Measurements from ENCODE around the gene B4GALT1. TPM values are rescaled to one million over a fixed set of nuclear protein-coding genes. Genes with fewer than 3 reads are reported as not detected.

B4GALT1 gene
- total RNA-seq, 2 experiments from 2014 or later, result 41.2 to 41.4 TPM

DNA sequence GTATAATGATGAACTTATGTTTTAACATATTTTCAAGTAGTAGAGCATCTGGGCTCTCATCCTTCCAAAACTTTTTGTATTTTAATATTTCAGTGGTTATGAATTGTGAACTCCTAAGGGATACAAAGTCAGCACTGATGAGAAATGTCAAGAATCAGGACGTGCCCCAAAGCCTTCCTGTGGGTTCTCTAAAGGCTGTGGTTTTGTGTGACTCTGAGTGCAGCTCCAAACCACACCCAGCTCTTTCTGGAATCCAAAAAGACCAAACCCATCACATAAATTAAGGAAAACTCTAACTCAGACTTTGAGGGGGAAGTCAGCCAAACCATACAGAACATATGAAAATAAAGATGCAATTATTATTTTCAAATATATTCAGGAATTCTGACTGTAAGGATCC lies 49.8 kb downstream of the B4GALT1 start:
- TF ChIP-seq, protein P1, sequence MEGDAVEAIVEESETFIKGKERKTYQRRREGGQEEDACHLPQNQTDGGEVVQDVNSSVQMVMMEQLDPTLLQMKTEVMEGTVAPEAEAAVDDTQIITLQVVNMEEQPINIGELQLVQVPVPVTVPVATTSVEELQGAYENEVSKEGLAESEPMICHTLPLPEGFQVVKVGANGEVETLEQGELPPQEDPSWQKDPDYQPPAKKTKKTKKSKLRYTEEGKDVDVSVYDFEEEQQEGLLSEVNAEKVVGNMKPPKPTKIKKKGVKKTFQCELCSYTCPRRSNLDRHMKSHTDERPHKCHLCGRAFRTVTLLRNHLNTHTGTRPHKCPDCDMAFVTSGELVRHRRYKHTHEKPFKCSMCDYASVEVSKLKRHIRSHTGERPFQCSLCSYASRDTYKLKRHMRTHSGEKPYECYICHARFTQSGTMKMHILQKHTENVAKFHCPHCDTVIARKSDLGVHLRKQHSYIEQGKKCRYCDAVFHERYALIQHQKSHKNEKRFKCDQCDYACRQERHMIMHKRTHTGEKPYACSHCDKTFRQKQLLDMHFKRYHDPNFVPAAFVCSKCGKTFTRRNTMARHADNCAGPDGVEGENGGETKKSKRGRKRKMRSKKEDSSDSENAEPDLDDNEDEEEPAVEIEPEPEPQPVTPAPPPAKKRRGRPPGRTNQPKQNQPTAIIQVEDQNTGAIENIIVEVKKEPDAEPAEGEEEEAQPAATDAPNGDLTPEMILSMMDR (IDR thresholded peaks at IDR 0.05), result no peak
- Mint-ChIP-seq H3K4me3 (no peak overlapping the region), H3K9me3 (no peaks in the 10 kb centered on the region), H3K36me3 (ENCODE audit: low read depth) (peaks cover 21% of the 10 kb centered on the region), H3K4me1 (ENCODE audit: low read depth) (peaks cover 22% of the 10 kb centered on the region), H3K27me3 (no peaks in the 10 kb centered on the region), H3K27ac (peak overlapping the region; percentile 67)
- intact Hi-C loops (cut with micrococcal nuclease), result loop anchor here (10.0 kb wide), 1 partner anchor 47 kb away; the partner anchor contains the start of gene B4GALT1
- POLR2A ChIA-PET, result no interaction called here
- ATAC-seq (peak; percentile 30), DNase-seq (no peak)
- CTCF ChIA-PET, result interaction anchor here (1.1 kb wide), 1 partner anchor 109 kb away, joined by 3 read pairs; no protein-coding TSS in a partner anchor

DNA sequence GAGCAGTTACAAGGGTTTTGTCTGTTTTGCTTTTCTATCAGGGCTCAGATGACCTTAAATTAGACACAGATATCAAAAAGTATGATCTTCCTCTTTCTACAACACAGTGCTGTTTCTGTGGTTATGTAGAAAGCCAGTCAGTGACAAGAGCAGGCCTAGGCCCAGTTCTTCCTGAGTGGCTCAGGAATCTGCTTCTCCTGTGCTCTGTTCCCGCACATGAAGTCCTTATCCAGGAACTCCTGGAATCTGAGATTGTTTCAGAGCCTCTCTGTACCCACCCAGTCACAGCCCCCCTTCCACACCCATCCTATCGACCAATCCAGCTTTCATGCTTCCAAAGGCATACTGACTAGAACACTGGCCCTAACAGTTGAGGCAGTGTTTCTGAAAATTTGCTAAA lies 50.3 kb downstream of the B4GALT1 start:
- peak overlapping the region; percentile 67 for H3K27ac Mint-ChIP-seq
- ChIA-PET POLR2A (no interaction called here), CTCF (interaction anchor here (1.1 kb wide), 1 partner anchor 109 kb away, joined by 3 read pairs; no protein-coding TSS in a partner anchor)
- H3K4me1 Mint-ChIP-seq (ENCODE audit: low read depth), result peaks cover 21% of the 10 kb centered on the region
- H3K9me3 Mint-ChIP-seq, result no peaks in the 10 kb centered on the region
- H3K27me3 Mint-ChIP-seq, result no peaks in the 10 kb centered on the region
- no peak overlapping the region for H3K4me3 Mint-ChIP-seq
- intact Hi-C loops (cut with micrococcal nuclease), result loop anchor here (10.0 kb wide), 1 partner anchor 48 kb away; the partner anchor contains the start of gene B4GALT1
- DNase-seq (no peak), ATAC-seq (peak; percentile 17)
- TF ChIP-seq, protein P1 (IDR thresholded peaks at IDR 0.05), result no peak
- peaks cover 19% of the 10 kb centered on the region for H3K36me3 Mint-ChIP-seq (ENCODE audit: low read depth)

DNA sequence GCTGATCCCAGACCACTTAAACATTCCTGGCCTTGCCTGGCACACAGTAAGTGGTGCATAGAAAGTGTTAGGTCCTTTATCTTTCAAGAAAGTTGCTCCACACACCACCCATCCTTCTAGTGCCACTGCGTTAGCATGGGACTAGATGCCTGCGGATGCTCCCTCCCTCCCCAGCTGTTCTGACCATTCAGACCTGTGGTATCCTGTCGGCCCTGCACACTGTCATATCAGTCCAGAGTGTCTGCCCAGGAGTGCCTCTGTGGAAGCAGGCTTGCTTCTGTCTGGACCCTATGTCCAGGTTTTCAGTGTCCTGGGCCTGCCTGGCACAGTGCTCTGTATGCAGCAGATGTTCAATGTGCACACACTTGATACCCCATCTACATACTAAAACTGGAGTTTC lies 52.4 kb downstream of the B4GALT1 start:
- ATAC-seq (no peak), DNase-seq (no peak)
- POLR2A ChIA-PET, result interaction anchor here (0.6 kb wide), 1 partner anchor 49 kb away, joined by 4 read pairs; no protein-coding TSS in a partner anchor
- TF ChIP-seq, protein P1 (IDR thresholded peaks at IDR 0.05), result no peak
- intact Hi-C loops (cut with micrococcal nuclease), result loop anchor here (10.0 kb wide), 1 partner anchor 50 kb away; the partner anchor contains the start of gene B4GALT1
- H3K27ac Mint-ChIP-seq, result peak overlapping the region; percentile 1
- no peaks in the 10 kb centered on the region for H3K9me3 Mint-ChIP-seq
- H3K27me3 Mint-ChIP-seq, result no peaks in the 10 kb centered on the region
- CTCF ChIA-PET, result interaction anchor here (1.8 kb wide), 1 partner anchor 111 kb away, joined by 4 read pairs; no protein-coding TSS in a partner anchor
- H3K4me3 Mint-ChIP-seq, result no peak overlapping the region
- peaks cover 21% of the 10 kb centered on the region for H3K4me1 Mint-ChIP-seq (ENCODE audit: low read depth)
- peaks cover 12% of the 10 kb centered on the region for H3K36me3 Mint-ChIP-seq (ENCODE audit: low read depth)

DNA sequence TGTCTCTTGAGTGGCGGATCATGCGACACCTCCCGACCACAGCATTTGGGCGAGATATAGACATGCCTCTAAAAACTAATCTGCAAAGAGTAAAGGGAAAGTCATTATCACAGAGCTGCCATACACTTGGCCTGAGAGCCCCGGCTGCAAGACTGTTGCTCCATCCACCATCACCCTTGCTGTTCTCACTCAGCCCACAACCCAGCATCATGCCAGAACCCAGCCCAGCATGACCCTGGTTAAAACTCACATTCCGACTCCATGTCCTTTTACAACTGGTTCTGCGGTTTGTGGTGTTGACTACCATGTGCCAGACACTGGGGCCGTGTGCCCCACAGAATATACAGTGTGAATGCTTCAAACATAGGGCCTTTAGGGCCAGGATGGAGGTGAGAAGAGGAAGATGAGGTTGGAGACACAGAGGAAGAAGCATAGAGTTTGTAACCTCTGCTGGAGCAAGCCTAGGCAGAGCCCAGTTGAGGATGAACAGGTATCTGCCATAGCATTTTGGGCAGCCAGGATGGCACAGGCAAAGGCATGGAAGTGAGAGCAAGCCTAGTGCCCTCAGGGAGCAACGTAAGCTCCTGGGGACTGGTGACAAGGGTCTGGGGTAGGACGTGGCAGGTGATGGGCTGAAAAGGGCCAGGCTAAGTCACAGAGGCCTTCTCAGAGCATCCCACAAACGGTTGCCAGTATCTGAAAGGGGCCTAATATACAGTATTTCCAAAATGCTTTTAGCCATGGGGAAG lies 53.2 kb downstream of the B4GALT1 start:
- Mint-ChIP-seq H3K9me3 (no peaks in the 10 kb centered on the region), H3K27me3 (no peaks in the 10 kb centered on the region), H3K27ac (peak overlapping the region; percentile 7), H3K4me3 (no peak overlapping the region), H3K4me1 (ENCODE audit: low read depth) (peaks cover 21% of the 10 kb centered on the region), H3K36me3 (ENCODE audit: low read depth) (peaks cover 8% of the 10 kb centered on the region)
- POLR2A ChIA-PET, result no interaction called here
- TF ChIP-seq, protein P1 (IDR thresholded peaks at IDR 0.05), result no peak
- intact Hi-C loops (cut with micrococcal nuclease), result loop anchor here (10.0 kb wide), 1 partner anchor 51 kb away; the partner anchor contains the start of gene B4GALT1
- DNase-seq (no peak), ATAC-seq (no peak)
- CTCF ChIA-PET, result interaction anchor here (1.8 kb wide), 1 partner anchor 112 kb away, joined by 4 read pairs; no protein-coding TSS in a partner anchor

DNA sequence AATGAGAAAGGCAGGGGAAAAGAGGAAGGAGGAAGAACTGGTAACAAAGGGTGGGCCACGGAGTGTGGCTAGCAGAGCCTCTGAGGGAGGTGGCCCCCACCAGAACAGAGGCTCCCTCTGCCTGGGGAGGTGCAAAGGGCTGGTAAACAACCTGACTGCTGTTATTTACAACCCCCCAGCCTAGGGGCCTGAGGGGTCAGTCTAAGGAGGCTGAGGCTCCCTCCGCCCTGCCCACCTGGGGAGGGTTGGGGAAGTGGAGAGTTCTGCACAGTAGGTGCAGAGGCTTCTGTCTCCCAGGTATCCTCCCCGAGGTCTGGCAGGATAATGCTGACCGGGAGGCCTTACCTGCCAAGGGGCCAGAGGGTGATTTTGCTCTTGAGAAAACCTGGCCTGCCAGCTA lies 55.0 kb downstream of the B4GALT1 start:
- TF ChIP-seq, protein P1 (IDR thresholded peaks at IDR 0.05), result no peak
- ATAC-seq, result no peak
- no peak for DNase-seq
- peaks cover 15% of the 10 kb centered on the region for H3K4me1 Mint-ChIP-seq (ENCODE audit: low read depth)
- peaks cover 7% of the 10 kb centered on the region for H3K36me3 Mint-ChIP-seq (ENCODE audit: low read depth)
- intact Hi-C loops (cut with micrococcal nuclease), result loop anchor here (10.0 kb wide), 1 partner anchor 53 kb away; the partner anchor contains the start of gene B4GALT1
- H3K9me3 Mint-ChIP-seq, result no peaks in the 10 kb centered on the region
- H3K27ac Mint-ChIP-seq, result peak overlapping the region; percentile 37
- POLR2A ChIA-PET, result no interaction called here
- CTCF ChIA-PET, result no interaction called here
- no peak overlapping the region for H3K4me3 Mint-ChIP-seq
- H3K27me3 Mint-ChIP-seq, result no peaks in the 10 kb centered on the region

Data from activated CD8-positive, alpha-beta T cell treated with anti-CD3 and anti-CD28 coated beads for 36 hours (primary cell).